ENCODE data around the gene RHEB.

- TF ChIP-seq CTCF (conservative IDR thresholded peaks at IDR 0.05; ENCODE audit: low read depth in 2 of 2) = no peak
- TF ChIP-seq POLR2AphosphoS5 (IDR thresholded peaks at IDR 0.05; ENCODE audit: low read depth) = no peak
- no peak for TF ChIP-seq EZH2 (IDR thresholded peaks at IDR 0.05; ENCODE audit: low read depth, unreplicated experiment)
- TF ChIP-seq JUNB (IDR thresholded peaks at IDR 0.05; ENCODE audit: unreplicated experiment) = no peak
- TF ChIP-seq, protein P1, sequence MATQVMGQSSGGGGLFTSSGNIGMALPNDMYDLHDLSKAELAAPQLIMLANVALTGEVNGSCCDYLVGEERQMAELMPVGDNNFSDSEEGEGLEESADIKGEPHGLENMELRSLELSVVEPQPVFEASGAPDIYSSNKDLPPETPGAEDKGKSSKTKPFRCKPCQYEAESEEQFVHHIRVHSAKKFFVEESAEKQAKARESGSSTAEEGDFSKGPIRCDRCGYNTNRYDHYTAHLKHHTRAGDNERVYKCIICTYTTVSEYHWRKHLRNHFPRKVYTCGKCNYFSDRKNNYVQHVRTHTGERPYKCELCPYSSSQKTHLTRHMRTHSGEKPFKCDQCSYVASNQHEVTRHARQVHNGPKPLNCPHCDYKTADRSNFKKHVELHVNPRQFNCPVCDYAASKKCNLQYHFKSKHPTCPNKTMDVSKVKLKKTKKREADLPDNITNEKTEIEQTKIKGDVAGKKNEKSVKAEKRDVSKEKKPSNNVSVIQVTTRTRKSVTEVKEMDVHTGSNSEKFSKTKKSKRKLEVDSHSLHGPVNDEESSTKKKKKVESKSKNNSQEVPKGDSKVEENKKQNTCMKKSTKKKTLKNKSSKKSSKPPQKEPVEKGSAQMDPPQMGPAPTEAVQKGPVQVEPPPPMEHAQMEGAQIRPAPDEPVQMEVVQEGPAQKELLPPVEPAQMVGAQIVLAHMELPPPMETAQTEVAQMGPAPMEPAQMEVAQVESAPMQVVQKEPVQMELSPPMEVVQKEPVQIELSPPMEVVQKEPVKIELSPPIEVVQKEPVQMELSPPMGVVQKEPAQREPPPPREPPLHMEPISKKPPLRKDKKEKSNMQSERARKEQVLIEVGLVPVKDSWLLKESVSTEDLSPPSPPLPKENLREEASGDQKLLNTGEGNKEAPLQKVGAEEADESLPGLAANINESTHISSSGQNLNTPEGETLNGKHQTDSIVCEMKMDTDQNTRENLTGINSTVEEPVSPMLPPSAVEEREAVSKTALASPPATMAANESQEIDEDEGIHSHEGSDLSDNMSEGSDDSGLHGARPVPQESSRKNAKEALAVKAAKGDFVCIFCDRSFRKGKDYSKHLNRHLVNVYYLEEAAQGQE (IDR thresholded peaks at IDR 0.05; ENCODE audit: unreplicated experiment) = no peak
- no peak for TF ChIP-seq EZH2phosphoT487 (IDR thresholded peaks at IDR 0.05; ENCODE audit: unreplicated experiment)
- TF ChIP-seq ZNF114 (CRISPR knock-in tag; IDR thresholded peaks at IDR 0.05) = no peak
- TF ChIP-seq CREB1 (CRISPR knock-in tag; IDR thresholded peaks at IDR 0.05; ENCODE audit: low read depth) = no peak
- TF ChIP-seq ETS1 (IDR thresholded peaks at IDR 0.05) = no peak
- TF ChIP-seq ZNF331 (CRISPR knock-in tag; IDR thresholded peaks at IDR 0.05; ENCODE audit: low read depth) = no peak
- TF ChIP-seq NANOG (IDR thresholded peaks at IDR 0.05; ENCODE audit: borderline replicate concordance) = no peak
- TF ChIP-seq ZNF462 (CRISPR knock-in tag; IDR thresholded peaks at IDR 0.05) = no peak
- no peak for TF ChIP-seq STAT1 (IDR thresholded peaks at IDR 0.05; ENCODE audit: unreplicated experiment)
Measured at GRCh38 chr7:151465169-151465568, 54.5 kb downstream of the RHEB start.

Measured in GM23338 (cell line).